Vagina (tissue), 2 donors: Measurements from ENCODE around the gene ABCA7.

Experiments used
- CTCF ChIP-seq, 3 experiments: fragments of 450-650 bp in 2 of 3; fragments of 200-600 bp in 1 of 3; sonication (generic) in 1 of 3; IDR thresholded peaks; one replicate each; pipeline ENCODE4 v1.5.1; 2017 to 2019; ENCODE audit warnings: antibody characterized with exemption in 3 of 3, mild to moderate bottlenecking in 2 of 3, moderate library complexity in 2 of 3
- POLR2A ChIP-seq, 2 donors: fragments of 450-650 bp; IDR thresholded peaks; one replicate each; pipeline ENCODE4 v1.6.1; 2017; ENCODE audit warnings: antibody characterized with exemption in 2 of 2, mild to moderate bottlenecking in 2 of 2, moderate library complexity in 2 of 2

DNA sequence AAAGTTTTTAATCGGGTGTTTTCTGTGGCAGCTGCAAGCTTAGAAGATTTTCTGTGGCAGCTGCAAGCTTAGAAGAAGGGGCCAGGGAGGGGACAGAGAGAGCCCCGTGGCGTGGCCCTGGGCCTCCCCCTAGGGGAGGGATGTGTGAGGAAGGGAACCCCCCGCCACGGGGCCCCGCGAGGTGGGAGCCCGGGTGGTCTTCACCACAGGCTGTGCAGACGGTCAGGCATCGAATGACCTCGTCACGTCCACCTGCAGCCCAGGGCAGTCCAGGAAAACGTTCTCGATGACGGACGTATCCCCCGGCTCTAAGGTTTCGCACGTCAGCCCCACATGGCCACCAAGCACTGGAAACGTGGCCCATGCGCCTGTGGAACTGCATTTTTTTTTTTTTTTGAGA lies 46.7 kb downstream of the ABCA7 start:
- TF ChIP-seq CTCF (IDR thresholded peaks at IDR 0.05): no peak
- no peak for TF ChIP-seq POLR2A (IDR thresholded peaks at IDR 0.05)
